Gastrocnemius medialis (tissue), 4 donors: ENCODE measurements around the gene KCNK2.
"Not testable (repeated sequence)": the region's sequence is repeated elsewhere in the genome, so short reads cannot be mapped to it uniquely, and the experiment has no call there.

Source experiments
- CTCF ChIP-seq, 5 experiments: fragments of 450-650 bp in 3 of 5; fragments of 200-600 bp in 2 of 5; sonication (generic) in 2 of 5; IDR thresholded peaks in 4 of 5; conservative IDR thresholded peaks in 1 of 5; 1 replicate in 4 of 5; 2 replicates in 1 of 5; pipeline ENCODE4 v1.5.1; 2016 to 2019; ENCODE audit warnings: antibody characterized with exemption in 5 of 5, mild to moderate bottlenecking in 3 of 5, moderate library complexity in 3 of 5
- POLR2A ChIP-seq, 2 donors: fragments of 450-650 bp; IDR thresholded peaks; one replicate each; pipeline ENCODE4 v1.6.1; 2017; ENCODE audit warnings: antibody characterized with exemption in 2 of 2, mild to moderate bottlenecking in 2 of 2, moderate library complexity in 2 of 2

DNA sequence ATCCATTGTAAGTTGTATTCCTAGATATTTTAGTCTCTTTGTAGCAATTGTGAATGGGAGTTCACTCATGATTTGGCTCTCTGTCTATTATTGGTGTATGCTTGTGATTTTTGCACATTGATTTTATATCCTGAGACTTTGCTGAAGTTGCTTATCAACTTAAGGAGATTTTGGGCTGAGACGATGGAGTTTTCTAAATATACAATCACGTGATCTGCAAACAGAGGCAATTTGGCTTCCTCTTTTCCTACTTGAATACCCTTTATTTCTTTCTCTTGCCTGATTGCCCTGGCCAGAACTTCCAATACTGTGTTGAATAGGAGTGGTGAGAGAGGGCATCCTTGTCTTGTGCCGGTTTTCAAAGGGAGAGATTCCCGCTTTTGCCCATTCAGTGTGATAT, 80.6 kb downstream of the KCNK2 start:
- not testable (repeated sequence) for TF ChIP-seq CTCF (IDR thresholded peaks at IDR 0.05 in 4 of 5, conservative IDR thresholded peaks at IDR 0.05 in 1 of 5); POLR2A (IDR thresholded peaks at IDR 0.05)
